Fibroblast of the conjunctiva (primary cell): ENCODE measurements around the gene GBP1.
"Not testable (repeated sequence)": the region's sequence is repeated elsewhere in the genome, so short reads cannot be mapped to it uniquely, and the experiment has no call there.

Experiments used
- DNase-seq: peaks from one replicate; pipeline ENCODE4 v3.0.0-alpha.2; 2010; ENCODE audit warnings: low read depth

The GBP1 gene, protein sequence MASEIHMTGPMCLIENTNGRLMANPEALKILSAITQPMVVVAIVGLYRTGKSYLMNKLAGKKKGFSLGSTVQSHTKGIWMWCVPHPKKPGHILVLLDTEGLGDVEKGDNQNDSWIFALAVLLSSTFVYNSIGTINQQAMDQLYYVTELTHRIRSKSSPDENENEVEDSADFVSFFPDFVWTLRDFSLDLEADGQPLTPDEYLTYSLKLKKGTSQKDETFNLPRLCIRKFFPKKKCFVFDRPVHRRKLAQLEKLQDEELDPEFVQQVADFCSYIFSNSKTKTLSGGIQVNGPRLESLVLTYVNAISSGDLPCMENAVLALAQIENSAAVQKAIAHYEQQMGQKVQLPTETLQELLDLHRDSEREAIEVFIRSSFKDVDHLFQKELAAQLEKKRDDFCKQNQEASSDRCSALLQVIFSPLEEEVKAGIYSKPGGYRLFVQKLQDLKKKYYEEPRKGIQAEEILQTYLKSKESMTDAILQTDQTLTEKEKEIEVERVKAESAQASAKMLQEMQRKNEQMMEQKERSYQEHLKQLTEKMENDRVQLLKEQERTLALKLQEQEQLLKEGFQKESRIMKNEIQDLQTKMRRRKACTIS

DNA sequence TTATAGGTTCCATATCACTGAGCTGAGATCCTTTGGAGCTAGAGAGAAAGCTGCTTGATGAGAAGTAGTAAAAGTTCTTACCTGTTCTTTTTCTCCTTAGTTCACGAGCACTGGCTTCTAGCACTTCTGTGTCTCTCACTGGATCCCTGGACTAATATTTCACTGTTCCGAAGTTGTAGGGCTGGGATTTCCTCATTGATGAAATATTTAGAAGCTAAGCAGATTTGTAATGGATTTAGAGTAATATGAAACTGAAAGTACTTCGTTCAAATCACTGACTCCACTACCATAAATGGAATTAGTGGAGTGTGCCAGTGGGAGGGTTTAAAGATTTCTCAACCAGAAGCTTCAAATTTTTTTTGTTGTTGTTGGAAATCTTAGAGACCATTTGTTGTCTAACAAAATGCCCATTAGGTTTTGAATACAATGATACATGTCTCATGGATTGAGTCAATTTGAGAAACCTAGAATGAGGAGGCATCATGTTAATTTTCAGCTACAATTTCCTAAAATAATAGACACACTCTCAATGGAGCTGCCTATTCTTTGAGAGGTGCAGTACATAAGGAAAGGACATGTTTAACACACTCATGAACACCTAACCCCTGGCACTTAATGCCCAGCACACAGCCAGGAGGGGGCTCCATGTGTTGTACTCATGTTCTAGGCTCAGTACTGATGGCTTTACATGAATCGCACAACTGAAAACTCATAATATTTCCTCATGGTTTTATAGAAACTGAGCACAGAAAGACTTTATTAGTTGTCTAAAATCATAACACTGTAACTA is at the start of gene GBP1:
GBP1 (minus strand) TSS at position 130 of the 790 bp plus-strand sequence. CDS start 1,974 bp downstream, outside the sequence.
- DNase-seq: peak; percentile 92

DNA sequence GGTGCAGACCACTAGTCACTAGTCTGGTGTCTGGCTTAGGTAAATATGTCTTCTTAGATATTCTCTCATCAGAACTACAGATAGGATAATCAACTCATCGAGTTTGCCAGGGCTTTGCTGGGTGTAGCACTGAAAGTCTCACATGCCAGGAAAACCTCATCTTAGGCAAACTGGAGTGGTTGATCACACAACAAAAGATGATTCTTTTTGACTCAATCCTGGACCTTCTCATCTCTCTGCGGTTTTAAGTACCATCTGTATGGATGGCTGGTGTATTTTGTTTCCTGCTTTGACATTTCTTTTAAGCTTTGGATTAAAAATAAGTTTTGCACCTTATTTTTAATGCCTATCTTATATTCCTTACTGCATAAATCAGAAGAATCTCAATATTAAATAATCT is 49.7 kb upstream of the GBP1 start:
- DNase-seq: no peak

DNA sequence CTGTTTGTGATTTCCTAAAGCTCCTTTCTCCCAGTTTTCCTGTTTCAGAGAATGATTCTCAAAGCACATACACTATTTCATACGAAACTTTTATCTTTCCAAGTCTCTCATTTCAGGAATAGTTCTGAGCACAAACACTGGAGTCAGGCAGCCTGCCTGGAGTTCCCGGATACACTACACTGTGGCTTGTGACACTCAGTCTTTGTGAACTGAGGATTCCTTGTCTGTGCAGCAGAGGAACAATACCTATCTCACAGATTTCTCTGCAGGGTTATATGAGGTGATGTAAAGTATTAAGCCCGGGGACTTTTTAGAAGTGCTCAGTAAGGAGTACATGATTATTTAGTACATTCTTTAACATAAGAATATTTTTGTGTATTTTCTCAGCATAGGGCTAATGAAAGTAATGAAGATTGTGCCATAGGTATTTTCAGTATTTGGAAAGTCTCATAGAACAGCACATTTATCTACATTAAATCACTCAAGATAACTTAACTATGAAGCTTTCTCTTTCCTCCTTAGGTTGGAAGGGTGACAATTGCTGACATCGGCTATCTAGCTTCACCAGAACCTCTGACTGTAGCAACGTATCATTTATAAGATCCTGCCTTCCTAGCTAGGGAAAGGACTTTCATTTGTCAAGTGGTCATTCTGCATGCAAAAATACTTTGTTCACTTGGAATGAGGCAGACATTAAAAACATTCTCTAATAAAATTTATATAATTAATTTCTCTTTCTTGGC is 48.0 kb upstream of the GBP1 start:
- DNase-seq: no peak

DNA sequence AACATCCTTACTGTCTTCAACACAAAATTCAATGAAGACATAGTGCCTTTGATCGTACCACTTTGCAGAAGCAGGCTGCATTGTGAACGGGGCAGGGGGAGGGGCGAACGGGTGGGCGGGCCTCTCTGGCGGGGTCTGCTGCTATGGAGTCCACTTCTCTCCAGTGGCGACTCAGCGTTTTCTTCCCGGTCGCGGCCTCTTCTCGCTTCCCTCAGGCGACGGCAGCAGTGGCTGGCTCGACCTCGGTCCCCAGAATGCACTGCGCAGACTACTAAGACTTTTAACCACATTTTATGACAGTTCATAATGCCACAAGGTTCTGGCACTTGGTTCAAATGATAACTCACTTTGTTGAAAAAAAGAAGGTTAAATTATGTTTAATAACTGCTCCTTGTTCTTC is 39.7 kb upstream of the GBP1 start:
- DNase-seq: no peak

DNA sequence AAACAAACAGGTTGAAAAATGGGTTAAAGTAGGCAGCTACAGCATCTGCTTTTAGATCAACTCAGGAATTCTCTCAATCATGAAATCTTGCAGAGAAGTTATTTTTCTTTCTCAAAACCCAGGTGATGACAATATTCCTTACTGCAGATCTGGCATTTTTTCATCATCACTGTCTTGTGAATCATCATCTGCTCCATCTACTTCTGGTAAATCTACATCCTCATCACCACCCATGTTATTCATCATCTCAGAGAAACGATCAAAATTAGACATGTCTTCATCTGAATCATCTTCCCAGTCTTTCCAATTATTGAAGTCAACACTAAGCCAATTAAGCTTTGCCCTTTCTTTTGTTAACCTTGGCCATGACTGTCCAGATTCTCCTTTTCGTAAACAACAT is 39.1 kb upstream of the GBP1 start:
- DNase-seq: no peak

DNA sequence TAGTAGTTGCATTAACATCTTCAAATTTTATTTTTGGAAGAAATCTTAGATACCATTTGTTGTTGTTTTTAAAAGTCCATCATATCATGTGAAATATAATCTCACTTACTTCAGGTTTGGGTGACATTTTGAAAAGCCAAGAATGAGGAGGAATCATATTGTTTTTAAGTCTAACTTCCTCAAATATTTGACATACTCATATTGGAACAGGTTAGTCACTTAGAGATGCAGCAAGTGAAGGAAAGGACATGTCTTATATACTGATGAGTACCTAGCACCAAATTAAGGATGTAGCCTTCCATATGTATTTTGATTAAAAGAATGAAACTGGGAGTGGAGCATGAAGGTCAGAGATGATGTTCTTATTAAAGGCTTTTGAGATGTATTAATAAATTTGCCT is 37.0 kb upstream of the GBP1 start:
- no peak for DNase-seq

DNA sequence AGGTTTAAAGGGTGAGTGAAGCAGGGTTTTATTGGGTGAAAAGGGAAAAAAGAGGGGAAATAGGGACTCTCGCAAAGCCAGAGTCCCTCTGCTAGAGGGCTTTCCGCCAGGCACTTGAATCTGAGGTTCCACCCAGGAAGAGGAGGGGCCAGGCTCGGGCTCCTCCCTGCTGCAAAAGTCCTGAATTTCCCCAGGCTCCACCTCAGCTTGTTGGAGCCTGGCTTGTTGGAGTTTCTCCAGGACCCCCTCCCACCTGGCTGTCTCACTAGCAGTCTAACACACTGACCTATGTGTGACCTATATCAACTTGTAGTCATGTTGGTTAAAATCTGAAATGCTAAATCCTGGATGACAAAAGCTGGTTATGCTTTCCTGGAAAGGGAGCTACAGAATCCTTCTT is 35.4 kb upstream of the GBP1 start:
- DNase-seq: no peak

DNA sequence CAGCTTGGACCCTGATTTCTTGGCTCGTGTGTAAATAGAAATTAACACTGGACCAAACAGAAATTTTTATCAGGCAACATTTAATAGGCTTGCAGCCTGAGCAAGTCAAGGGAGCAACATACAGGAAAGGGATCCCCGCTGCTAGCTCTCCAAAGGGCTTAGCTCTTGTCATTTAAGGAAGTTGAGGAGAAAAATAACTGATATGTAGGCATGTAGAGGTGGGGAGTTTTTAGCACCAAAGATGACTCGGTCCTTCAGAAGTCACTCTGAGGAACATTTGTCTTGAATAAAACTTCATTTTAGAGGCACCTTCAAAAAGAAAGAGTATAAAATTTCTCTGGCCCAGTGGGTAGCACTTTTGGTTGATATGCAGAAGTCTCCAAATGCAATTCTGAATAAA is 33.8 kb upstream of the GBP1 start:
- DNase-seq: no peak

DNA sequence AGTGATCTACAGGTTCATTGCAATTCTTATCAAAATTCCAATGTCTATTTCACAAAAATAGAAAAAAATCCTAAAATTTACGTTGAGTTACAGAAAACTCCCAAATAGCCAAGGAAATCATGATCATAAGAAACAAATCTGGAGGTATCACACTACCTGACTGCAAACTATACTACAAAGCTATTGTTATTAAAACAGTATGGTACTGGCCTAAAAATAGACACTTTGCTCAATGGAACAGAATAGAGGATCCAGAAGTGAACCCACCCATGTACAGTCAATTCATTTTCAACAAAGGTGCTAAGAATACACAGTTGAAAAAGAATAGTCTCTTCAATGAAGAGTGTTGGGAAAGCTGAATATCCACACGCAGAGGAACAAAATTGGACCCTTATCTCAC is 30.7 kb upstream of the GBP1 start:
- no peak for DNase-seq

DNA sequence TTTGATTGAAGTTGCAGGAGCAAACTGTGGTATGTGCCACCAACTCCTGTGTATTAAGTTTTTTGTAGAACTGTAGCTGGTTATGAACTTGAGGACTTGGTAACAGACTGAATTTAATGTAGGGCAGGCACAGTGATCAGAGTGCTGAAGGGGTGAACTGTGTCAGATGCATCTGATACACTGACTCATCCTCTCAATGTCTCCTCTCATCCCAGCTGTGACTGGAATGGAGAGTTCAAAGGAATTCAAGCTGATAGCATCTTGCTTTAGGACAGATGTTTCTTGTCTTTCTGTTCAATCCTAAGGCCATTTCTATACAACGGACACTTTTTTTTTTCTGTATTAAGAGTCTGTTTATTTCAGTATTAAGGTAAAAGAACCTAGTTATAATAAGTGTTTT is 25.0 kb upstream of the GBP1 start:
- DNase-seq: no peak

DNA sequence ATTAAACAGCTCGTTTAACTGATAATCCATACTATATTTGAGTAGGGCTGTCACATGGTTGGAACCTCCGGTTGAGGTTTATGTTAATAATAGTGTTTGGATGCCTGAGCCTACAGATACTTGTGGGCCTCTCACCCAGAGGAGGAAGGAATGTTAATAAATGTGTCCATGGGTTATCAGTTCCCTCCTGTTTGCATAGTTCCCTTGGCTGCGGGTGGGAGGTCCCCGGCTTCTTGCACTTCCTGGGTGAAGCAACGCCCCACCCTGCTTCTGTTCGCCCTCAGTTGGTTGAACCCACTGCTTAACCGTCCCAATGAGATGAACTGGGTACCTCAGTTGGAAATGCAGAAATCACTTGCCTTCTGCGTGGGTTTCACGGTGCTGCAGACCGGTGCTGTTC is 23.6 kb upstream of the GBP1 start:
- no peak for DNase-seq

DNA sequence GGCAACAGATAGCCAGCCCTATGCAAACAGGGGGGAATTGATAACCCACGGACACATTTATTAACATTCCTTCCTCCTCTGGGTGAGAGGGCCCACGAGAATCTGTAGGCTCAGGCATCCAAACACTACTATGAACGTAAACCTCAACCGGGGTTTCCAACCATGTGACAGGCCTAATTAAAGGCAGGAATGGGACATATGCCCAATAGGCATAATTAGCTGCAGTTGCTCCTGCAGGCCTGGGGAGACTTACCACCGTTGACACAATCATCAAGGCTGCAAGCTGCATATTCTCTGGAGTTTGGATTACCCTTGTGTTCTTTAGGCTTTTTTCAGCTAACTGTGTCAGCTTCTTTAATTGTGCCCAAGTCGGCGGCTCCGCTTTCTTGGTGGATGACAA is 22.2 kb upstream of the GBP1 start:
- DNase-seq: no peak

DNA sequence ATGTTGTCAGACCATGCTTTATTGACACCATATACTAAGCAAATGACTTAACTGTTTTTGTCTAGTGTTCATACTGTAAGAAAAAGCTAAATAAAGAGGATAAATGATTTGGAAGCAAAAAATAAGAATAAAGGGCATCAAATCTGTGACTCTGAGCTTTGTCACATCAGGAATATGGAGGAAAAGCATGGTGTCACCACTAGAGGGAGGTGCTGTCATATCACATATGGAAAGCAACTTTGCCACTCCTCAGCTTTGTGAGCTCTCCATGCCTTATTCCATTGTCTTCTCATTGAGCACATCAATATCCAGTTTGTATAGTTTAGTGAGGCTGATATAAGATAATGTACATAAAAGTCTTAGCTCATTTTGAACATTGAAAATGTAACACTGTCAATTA is 20.8 kb upstream of the GBP1 start:
- DNase-seq: peak; percentile 43

DNA sequence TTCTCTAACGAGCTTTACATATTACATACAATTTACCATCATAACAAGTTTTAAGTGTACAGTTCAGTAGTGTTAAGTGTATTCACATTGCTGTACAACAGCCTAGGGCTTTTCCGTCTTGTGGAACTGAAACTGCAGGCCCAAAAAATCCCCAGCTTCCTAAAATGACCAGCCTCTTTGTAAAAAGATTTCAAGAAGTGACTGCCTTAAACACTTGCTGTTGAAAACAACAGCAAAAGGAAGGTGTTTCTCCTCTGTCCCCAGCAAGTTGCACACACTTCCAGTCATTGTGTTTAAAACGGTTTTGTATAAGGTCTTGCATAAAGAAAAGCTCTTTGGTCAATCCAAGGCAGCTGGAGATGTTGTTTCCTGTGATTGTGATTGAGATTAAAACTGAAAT is 16.0 kb upstream of the GBP1 start:
- no peak for DNase-seq

DNA sequence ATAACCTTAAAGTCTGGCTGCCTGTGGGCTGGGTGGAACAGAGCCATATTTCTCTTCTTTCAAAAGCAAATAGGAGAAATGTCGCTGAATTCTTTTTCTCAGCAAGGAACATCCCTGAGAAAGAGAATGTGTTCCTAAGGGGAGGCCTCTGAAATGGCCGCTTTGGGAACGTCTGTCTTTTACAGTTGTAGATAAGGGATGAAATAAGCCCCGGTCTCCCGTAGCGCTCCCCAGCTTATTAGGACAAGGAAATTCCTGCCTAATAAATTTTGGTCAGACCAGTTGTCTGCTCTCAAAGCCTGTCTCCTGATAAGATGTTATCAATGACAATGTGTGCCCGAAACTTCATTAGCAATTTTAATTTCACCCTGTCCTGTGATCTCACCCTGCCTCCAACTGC is 15.1 kb upstream of the GBP1 start:
- DNase-seq: not testable (repeated sequence)

DNA sequence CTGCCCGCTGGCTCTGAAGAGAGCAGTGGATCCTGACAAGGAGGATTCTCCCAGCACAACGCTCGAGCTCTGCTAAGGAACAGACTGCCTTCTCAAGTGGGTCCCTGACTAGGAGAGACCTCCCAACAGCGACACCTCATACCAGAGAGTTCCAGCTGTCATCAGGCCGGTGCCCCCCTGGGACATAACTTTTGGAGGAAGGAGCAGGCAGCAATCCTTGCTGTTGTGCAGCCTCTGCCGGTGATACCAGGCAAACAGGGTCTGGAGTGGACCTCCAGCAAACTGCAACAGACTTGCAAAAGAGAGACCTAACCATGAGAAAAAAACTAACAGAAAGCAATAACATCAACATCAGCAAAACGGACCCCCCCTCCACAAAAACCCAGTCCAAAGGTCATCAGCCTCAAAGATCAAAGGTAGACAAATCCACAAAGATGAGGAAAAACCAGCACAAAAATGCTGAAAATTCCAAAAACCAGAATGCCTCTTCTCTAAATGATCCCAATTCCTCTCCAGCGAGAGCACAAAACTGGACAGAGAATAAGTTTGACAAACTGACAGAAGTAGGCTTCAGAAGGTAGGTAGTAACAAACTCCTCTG is 7.6 kb upstream of the GBP1 start:
- not testable (repeated sequence) for DNase-seq

DNA sequence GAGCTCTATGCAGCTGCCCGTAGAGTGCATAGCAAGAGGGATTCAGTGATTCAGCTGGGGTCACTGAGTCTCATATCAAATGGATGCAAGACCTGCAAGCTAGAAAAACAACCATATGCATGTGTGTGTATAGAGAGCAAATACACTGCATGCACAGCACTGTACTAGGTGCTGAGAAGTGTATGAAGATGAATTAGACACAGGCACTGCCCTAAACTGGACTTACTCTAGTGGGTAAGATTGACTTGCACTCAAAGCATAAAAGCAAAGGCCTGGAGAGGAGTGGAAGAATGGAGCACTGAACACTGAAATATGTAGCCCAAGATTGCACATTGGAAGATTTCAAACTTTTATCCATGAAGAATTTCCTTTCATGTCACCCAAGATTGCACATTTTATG is 5.5 kb upstream of the GBP1 start:
- DNase-seq: no peak

DNA sequence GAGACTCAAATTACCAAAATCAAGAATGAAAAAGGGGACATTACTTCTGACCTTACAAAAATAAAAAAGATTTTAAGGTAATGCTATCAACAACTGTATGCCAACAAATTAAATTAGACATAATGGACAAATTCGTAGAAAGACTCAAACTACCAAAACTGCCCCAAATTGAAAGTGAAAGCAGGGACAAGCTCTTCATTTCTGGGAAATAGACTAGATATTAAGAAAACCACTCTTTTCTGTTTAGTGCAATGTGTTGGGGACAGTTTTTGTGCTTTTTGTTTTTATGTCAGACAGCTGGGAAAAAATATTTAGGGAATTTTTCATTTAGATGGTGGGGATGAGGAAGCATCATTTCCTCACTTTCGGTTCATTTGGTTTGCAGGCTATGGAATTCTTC is 4.9 kb upstream of the GBP1 start:
- no peak for DNase-seq

DNA sequence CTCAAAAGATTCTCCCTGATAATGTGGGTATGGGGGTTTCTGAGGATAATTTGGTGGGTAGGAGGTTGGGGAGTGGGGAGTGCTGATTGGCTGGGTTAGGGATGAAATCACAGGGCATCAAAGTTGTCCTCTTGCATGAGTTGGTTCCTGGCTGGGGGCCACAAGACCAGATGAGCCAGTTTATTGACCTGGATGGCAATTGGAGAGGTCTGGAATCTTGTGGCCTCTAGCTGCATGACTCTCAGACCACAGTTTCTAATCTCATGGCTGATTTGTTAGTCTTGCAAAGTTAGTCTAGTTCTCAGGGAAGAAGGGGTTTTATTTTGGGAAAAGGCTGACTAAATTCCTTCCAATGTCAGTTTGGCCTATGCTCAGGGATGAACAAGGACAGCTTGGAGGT is 3.3 kb upstream of the GBP1 start:
- DNase-seq: no peak

DNA sequence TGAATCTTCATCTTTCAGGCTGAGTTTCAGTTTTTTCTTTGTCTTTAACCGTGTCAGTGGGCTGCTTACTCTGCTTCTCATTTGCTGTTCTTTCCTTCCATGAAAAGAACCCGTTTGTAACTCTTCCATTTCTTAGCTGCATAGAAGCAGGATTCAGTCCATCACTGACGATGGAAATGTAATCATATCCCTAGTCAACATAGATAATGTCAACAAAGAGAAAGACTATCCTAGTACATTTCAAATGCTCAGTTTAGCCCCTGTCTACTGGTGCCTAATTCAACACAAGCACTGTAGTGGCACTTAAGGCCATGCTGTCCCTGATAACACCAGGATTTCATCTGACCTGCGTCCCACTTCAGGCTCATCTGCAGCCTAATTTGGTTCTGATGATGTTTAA is 376 bp downstream of the GBP1 start:
- no peak for DNase-seq

DNA sequence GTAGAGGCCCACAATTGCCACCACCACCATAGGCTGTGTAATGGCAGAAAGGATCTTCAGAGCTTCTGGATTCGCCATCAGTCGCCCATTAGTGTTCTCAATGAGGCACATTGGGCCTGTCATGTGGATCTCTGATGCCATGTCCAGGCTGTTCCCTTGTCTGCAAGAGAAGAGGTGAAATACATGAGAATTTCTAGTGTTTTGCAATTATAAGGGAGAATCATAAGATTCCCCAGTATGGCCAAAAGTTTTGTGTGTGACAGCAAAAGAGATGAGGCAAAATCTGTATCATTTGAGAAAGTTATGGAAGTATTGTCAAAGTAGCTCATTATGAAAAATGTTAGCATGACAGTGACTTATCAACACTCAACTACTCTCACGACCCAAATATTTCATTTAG is 1.9 kb downstream of the GBP1 start:
- no peak for DNase-seq

DNA sequence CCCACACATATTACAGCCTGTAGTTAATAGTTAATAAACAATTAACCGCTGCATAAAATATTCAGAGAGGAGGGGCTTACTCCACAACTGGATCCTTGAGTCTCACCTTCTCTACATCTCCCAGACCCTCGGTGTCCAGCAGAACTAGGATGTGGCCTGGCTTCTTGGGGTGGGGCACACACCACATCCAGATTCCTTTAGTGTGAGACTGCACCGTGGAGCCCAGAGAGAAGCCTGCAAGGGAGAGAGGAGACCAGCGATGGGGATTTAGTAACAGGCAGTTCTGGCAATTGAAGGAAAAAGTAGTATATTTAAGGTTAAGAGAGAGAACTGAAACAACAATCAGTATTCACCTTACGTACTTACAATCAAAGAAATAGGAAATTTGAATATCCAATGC is 4.9 kb downstream of the GBP1 start:
- no peak for DNase-seq
